Liver (tissue), 3 donors: ENCODE measurements around the gene FHDC1.

Experiments
- CTCF ChIP-seq: fragments of 150-350 bp; IDR thresholded peaks from 2 replicates; pipeline ENCODE4 v1.5.1; 2017; ENCODE audit warnings: improper control_type of control experiment, low read depth, low read length; ENCODE audit not compliant: missing input control
- EGR1 ChIP-seq, 2 donors: IDR thresholded peaks; 2 replicates each; pipeline ENCODE4 v1.6.1; 2016 to 2018; ENCODE audit warnings: antibody characterized with exemption in 2 of 2, low read depth in 2 of 2
- GABPA ChIP-seq, 2 donors: IDR thresholded peaks in 1 of 2; conservative IDR thresholded peaks in 1 of 2; 2 replicates each; pipeline ENCODE4 v1.6.1; 2016; ENCODE audit warnings: antibody characterized with exemption in 2 of 2, mild to moderate bottlenecking in 1 of 2, moderate library complexity in 1 of 2
- MAX ChIP-seq: IDR thresholded peaks from 2 replicates; pipeline ENCODE4 v1.6.1; 2016; ENCODE audit warnings: antibody characterized with exemption
- RAD21 ChIP-seq, 2 donors: IDR thresholded peaks; 2 replicates each; pipeline ENCODE4 v1.6.1; 2016; ENCODE audit warnings: antibody characterized with exemption in 2 of 2, mild to moderate bottlenecking in 2 of 2
- REST ChIP-seq: IDR thresholded peaks from 2 replicates; pipeline ENCODE4 v1.6.1; 2016; ENCODE audit warnings: antibody characterized with exemption, mild to moderate bottlenecking
- YY1 ChIP-seq: IDR thresholded peaks from 2 replicates; pipeline ENCODE4 v1.6.1; 2016; ENCODE audit warnings: antibody characterized with exemption, mild to moderate bottlenecking
- donor health status: healthy.
- donor health status: healthy.

GRCh38 chr4:152956650-152957436, 20.7 kb downstream of the FHDC1 start:
- TF ChIP-seq CTCF (no peak), MAX (no peak), RAD21 (IDR thresholded peaks at IDR 0.05) (no peak), GABPA (IDR thresholded peaks at IDR 0.05 in 1 of 2, conservative IDR thresholded peaks at IDR 0.05 in 1 of 2) (no peak), YY1 (no peak), REST (no peak), EGR1 (IDR thresholded peaks at IDR 0.05; ENCODE audit: low read depth in 2 of 2) (no peak)
